Measurements from ENCODE around the gene HMGB4. TPM values are rescaled to one million over a fixed set of nuclear protein-coding genes. Genes with fewer than 3 reads are reported as not detected.

Gene HMGB4
- total RNA-seq, 1 donor from 2014 or later = not detected

DNA sequence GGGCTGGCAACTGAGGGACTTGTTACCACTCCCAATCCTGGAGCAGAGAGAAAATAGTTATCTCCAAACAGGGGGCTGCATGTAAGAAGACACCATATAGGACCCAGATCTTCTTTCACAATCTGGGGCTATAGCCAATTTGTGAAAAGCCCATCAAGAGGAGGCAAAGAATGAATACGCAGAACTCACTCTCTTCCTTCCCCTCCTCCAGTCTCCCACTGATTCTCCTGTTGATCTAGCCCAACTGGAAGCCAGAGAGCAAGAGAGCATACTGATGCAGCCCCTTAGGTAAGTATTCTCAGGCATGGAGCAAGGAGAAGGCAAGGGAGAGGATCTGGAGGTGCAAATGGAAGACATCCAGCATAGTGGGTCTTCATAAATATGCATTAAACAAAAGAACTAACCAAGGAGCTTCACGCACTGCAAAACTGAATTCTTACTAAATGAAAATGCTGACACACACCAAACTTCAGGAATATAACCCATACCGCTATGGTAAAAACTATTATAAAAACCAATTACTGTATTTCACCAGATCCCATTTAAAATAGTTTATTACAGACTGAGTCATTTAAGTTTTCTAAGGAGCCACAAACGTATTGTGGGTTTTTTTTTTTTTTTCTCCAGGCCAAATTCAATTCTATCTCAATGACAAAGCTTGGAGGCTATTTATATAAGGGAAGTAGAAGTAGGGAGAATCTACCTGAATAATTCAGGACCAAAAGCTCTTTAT is 15.5 kb upstream of the HMGB4 start:
- DNase-seq (ENCODE audit: low spot score) = no peak

DNA sequence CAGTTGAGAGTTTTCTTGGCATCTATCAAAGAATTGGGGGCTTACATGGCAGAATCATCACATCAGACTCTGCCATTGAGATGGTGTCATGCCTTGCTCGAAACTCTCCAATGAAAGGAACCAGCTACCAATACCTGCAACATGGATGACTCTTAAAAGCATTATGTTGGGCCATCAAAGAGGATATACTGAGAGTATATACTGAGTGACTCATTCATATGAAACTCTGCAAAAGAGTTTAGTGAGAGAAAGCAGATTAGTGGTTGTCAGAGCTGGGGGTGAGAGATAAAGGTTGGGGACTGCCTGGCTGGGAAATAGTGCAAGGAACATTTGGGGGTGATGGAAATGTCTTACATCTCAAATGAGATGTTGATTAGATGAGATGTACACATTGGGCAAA is 14.7 kb upstream of the HMGB4 start:
- DNase-seq (ENCODE audit: low spot score) = no peak

DNA sequence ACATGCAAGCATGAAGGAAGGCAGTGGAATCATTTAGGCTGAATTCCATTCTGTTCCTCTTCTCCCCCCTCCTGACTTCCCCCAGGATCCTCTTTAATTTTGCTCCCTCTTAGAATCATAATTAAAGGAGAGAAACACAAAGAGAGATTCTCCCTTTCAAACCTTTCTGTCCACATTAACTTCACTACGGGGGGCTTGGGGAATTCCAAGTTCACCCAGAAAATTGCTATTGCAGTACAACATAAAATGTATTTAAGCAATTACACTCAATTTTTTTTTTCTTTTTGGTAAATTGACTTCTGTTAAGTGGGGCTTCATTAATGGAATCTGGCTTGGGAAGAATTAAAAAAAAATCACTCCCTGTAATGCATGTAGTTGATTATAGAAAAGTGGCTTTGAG is 13.4 kb upstream of the HMGB4 start:
- no peak for DNase-seq (ENCODE audit: low spot score)

DNA sequence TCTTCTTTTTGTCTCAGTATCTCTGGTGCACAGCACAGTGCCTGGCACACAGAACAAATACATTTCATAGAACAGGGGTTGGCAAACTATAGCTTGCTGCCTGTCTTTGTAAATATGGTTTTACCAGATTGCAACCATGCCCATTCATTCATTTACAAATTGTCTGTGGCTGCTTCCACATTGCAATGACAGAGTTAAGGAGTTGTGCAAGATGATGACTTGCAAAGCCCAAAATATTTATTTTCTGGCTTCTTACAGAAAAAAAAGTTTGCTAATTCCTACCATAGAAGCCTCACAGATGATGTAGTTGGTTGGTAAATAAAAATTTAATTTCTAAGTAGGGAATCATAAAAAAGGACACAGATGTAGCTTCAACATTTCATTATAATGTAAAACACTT is 11.2 kb upstream of the HMGB4 start:
- no peak for DNase-seq (ENCODE audit: low spot score)

DNA sequence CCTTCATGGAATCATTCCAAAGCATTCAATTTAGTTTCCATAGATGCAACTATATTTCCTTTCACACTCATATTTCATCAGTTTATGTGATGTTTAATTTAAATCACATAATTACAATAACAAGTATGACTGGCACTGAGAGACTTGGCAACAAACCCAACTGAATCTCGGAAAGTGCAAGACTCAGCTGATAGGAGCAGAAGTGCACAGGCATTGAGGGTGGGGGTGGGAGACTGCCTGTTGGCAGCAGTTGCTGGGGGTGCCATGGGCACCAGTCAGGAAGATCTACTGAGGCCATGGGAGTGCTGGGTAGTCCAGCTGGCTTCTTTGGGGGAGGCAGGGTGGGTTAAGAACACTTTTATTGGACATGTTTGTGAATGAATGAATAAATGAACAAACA is 10.4 kb upstream of the HMGB4 start:
- no peak for DNase-seq (ENCODE audit: low spot score)

DNA sequence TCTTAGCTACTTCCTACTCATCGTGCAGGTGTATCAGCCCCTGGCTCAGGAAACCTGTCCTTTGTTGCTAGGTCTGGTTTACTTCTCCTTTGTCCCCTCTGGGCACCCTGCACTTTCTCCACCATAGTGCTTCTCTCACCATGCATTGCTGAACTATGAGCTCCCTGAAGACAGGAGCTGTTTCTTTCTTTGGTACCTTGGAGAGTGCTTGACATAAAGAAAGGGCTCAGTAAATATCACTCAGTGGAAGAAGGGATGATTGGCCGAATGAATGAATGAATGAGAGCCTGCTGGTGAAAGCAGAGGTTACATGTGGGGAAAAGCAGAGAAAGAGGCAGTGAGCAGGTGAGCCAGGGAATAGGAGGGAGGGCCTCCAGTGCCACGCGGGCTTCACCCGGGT is 9.8 kb upstream of the HMGB4 start:
- DNase-seq (ENCODE audit: low spot score) = no peak

DNA sequence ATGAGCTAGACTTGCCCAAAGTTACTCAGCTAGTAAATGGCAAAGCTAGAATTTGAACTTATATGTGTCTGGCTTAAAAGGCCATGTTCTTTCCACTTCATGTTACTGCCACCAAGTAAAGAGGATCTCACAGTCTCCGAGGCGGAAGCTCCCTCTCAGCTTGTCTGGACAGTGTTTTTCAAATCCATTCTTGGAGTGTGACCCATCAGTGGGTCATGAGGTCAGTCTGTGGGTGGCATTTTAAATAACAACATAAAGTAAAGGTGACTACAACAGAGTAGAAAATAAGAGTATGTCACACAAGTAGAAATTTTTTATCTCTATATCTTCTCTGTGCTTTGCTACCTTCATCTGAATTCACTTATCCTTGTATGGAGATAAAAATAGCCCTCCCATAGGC is 3.2 kb upstream of the HMGB4 start:
- no peak for DNase-seq (ENCODE audit: low spot score)

DNA sequence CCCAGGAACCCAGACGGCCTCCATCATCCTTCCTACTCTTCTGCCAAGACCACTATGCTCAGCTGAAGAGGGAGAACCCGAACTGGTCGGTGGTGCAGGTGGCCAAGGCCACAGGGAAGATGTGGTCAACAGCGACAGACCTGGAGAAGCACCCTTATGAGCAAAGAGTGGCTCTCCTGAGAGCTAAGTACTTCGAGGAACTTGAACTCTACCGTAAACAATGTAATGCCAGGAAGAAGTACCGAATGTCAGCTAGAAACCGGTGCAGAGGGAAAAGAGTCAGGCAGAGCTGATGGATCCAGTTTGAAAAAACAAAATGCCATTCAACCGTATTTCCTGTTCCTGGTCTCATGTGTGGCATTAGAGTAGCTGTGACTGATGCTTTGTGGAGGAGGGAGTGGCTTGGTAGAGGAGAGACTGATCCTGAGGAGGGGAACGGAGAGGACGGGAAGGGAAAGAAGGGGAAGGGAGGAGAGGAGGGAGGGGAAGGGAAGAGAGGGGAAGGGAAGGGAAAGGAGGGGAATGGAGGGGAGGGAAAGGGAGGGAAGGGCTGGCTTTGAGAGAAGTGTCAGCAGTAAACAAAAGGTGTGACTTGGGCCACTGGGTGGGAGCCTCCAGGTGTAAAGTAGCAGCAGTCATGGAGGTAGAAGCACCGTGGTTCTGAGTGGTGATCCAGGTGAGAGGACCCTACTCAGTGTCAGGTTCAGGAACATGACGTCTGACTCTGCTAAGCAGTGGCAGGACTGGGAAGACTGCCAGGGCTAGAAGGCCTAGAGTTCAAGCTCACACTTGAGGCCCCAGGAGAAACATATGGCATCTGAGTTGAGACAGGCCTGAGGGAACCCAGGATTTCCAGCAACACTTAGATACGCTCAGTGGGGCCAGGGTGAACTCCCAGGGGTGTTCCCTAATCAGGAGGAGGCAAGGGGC is 846 bp downstream of the HMGB4 start:
- DNase-seq (ENCODE audit: low spot score) = no peak

DNA sequence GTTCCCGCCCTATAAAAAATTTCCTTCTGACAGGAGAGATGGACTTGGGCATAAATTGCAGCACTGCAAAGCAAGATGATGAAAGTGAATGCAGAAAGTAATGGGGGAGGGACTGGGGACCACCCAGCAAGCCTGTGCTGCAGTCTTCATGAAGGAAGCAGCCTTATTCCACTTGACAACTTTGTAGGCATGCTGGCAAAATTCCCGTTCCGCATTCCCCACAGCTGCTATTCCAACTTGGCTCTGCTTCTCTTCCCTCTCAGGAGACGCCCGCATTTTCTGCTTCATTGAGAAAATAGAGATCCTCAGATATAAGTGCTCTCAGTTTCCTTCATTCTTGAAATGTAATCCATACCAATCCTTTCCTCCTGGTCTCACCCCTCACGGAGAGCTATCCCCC is 2.4 kb downstream of the HMGB4 start:
- DNase-seq (ENCODE audit: low spot score) = no peak

DNA sequence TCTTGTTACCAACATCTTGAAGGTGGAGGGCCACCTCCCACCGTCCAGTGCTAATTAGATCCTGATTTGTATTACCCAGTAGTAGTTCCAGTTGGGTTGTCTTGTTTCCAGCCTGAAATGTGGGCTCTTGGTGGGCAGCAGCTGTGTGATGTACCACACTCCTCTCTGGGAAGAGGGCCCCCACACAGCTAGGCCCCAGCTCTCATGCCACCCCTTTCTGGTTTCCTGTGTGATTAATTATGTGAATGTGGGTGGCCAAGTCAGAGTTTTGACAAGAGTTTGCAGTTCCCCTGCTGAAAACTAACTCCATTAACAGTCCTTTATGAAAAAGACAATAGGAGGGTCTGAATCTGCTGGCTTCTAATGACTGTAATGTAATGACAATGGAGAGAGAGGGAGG is 3.8 kb downstream of the HMGB4 start:
- DNase-seq (ENCODE audit: low spot score) = no peak

DNA sequence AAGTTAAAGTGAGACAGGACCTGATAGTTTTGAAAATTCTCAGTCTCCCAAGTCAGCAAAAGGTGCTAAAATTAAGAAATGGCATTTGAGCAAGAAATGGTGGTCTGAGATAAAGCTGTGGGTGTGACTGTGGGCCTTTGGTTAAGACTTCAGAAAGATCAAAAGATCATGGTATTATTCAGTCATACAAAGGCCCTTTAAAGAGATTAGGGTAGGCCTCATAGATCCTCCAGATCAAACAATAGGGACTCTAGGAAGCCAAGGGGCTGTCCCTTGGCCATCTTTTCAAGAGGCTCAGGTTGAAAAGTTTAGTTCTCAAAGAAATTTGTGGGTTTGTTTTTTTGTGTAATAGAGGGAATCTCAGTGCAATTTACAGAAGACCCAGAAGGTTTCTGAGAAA is 8.4 kb downstream of the HMGB4 start:
- DNase-seq (ENCODE audit: low spot score) = no peak

DNA sequence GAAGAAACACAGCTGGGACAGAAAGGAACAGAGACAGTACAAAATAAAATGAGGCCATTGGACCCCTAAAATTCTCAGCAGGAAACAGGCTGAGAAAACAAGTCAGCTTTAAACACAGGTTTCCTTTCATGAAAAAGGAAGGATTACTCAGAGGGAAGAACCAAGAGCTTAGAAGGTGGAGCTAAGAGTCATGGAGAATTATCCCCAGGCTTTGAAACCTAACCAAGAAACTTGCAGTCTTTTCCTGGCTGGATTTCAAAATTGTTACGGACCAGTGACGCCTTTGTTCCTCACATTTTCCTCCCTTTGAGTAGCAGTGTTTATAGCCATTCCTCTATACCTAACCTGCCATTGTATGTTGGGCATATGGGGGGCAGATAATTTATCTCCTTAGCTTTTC is 8.8 kb downstream of the HMGB4 start:
- no peak for DNase-seq (ENCODE audit: low spot score)

DNA sequence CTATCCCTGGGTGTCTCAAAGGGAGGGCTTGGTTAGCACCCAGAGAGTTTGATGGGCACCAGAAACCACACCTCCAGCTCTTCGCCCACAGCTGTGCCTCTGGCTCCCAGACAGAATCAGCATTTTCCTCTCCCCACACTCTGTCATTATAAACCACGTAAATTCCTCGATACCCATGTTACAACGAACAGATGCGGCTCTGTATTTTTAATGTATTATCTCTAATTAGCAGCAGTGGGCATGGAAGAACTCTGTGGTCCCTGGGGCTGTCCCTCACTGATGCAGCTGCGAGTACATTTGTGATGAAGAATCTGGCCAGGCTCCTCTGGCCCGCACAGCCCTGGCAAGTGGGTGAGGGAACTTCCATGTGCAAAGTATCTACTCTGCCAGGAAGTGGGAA is 10.8 kb downstream of the HMGB4 start:
- DNase-seq (ENCODE audit: low spot score) = no peak

DNA sequence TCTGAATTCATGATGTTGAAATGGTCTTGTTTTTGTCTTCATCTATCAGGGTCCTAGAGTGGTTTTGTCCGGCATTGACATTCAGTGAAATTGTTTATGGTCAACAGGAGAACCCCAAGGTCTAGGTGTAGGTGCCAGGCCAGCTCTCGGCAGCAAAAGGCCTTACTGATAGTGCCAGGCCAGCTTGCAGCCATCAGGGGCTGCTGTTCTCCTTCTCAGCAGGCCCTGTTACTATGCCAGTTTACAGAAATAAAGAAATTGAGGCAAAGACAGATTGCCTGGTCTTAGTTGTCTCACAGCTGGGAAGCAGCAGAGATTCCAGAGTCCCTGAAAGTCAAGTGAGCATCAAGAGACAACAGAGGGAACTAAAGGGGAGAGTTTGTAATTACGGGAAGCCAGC is 12.0 kb downstream of the HMGB4 start:
- DNase-seq (ENCODE audit: low spot score) = no peak

DNA sequence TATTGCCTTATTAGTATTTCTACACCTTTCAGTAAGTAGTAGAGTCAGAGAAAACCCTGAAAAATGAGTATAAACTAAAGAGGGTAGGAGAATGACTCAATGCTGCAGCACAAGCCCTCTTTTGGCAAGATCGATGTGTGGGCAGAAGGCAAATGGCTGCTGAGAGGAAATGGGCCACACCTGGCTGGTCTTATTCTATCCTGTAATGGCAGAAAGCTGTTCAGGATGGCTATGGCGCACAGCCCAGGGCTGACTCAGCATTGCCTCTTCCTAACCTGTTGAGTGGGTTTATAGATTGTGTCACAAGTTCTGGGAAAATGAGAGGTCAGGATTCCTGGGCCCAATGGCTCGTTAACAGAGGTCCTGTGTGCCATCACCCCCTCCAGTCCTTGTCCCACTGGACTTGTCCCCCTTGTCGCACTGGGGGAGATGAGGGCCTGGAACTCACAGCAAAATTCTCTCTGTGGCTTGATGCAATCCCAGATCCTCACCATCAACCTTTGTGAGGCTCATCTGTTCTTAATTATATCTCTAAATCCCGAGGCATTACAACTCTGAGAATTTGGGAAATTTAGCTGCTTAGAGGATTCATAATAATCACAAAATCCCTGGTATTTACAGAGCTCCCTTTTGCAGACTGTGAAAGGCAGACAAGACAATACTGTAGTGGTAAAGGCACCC is 13.2 kb downstream of the HMGB4 start:
- DNase-seq (ENCODE audit: low spot score) = no peak

DNA sequence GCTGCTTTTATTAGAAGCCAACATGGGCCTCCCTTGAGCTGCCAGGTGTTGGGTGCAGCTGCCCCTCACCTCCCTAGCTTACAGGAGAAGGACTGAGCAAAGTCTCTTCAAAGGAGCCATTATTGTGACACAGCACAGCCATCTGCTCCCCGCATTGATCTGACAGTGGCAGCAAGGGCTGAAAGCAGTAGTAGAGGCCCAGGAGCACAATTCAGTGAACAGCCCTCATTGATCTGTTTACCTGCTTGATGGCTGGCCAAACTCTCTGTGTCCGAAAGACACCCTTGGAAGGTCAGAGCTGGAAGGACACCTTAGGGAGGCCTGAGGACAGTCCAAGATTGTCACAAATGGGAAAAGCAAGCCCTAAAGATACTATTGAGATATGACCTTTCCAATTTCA is 14.5 kb downstream of the HMGB4 start:
- DNase-seq (ENCODE audit: low spot score) = no peak

DNA sequence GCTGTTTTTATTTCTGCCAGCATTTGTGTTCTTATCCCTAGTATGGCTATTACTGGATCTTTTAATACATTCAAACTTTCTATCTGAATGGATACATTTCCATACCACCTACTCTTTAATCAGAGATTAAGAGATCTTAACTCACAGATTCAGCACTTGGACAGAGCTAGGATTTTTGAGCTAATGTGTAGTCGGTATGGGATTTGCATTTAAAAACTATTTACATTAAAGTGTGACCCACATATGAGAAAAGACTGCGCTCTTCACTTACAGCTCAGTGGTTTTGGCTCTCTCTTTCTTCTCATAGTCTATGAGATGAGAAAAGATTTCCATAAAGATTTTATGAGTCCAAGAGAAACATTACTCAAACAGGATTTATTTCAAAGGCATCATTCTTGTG is 16.4 kb downstream of the HMGB4 start:
- no peak for DNase-seq (ENCODE audit: low spot score)

DNA sequence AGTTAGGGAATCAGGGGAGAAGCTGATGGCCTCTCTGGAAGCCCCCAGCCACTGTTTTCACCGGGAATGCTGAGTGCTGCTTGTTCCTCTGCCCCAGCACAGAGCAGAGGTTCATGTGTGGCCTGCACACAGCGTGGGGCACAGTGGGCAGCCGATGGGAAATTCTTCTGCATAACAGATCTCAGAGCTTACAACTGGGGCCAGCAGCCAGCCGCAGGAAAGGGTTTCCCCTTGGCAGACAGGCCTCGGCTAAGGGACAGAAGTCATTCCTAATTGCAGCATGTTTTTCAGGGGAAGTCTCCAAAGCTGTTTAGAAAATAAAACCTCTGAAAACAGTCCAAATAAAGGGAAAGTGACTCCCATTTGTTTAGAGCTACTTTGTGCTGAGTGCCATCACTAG is 22.6 kb downstream of the HMGB4 start:
- DNase-seq (ENCODE audit: low spot score) = no peak

DNA sequence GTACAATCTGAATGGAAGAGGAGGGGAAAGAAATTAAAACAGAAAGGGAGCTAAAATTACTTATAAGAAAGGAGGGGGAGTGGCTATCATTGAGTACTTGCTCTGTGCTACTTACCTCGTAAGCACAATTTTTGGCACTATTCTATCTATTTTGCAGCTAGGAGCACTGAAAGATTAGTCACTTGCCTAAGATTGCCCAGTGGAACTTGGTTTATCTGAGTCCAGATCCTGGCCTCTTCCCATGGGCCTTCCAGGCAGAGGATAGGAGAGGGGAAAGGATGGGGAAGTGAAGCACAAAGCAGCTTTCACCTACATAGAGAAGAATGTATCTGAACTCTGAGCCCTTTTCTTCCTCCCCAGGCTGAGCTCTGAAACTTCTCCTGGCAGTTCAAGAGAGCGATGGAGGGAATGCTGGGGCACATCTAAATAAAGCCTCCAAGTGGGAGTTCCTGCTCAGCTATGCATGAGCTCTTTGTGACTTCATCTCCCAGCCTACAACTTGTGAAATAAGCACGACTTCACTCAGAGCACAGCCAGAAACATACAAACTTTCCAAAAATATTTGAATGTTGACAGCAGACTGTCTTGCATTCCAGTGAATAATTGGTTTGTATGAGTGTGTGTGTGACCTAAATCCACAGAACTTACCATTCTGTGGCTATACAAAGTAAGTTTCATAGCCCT is 29.4 kb downstream of the HMGB4 start:
- DNase-seq (ENCODE audit: low spot score) = no peak

DNA sequence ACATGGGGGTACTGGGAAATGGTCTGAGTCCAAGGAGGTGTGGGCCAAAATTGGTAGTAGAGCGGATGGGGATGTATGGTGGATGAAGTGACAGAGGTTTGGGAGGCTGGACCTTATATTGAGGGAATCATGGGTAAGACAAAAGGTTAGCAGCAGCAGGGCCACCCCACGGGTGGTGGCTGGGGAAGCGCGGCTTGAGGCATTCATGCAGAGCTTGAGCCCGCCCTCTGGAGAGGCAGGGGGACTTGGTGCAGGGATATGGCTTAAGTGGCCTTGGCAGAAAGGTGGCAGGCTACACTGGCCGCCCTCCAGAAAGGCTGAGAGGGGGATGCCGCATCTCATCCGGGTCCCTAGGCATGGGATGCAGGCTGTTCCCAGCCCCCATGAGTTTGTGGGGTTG is 31.5 kb downstream of the HMGB4 start:
- DNase-seq (ENCODE audit: low spot score) = no peak

DNA sequence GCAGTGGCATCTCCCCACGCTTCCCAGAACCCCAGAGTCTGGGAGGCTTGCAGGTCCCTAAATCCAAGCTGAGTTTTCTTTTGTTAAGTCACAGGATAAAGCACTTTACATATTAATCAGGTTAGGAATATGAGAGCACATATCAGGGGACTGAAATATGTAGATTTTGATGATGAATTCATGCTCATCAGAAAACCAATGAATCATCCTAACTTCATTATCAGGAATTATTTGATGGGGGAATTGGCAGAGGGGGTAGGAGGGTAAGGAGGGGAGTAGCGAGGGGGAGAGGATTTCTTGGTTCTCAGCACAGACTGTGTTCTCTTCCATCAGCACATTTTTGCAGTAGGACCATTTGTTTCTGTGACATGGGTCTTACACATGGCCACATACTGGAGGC is 32.1 kb downstream of the HMGB4 start:
- DNase-seq (ENCODE audit: low spot score) = no peak

DNA sequence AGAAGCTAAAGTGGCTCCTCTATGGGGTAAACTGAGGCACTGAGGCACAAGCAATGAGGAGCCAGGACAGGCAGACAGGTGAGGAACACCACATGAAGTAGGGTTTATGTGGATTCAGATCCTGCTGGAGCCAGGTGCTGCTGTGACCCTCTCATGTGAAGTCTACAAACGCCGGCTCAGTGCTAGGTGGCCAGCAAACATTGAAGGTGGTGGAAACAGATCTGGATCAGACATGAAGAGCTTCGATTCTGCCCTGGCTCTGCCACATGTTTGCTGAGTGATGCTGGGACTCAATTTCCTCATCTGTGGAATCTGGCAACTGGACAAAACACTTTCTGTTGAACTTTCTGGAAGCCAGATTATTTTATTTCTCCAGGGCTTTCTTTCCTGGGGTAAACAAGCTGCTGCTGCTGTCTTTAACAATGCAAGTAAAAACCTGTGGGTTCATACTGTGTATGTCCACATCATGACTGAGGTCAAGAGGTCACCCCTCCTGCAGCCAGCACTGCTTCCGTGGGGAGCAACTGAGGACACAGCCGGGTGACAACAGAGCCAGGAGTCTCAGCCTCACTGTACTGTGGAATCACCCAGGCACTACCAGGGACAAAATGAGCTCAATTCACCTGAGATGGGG is 33.3 kb downstream of the HMGB4 start:
- no peak for DNase-seq (ENCODE audit: low spot score)
